ENCODE results near the gene SLC25A10.
"Not testable (repeated sequence)": the region's sequence is repeated elsewhere in the genome, so short reads cannot be mapped to it uniquely, and the experiment has no call there.

Gene SLC25A10

GRCh38 chr17:81711814-81712467, at the start of gene SLC25A10:
Gene SLC25A10, plus strand, starts transcription at chr17:81712284. Its CDS starts 143 bp downstream, at chr17:81712427.
- peak; percentile 72 for DNase-seq

- DNase-seq = no peak
Observed at GRCh38 chr17:81664051-81664470, 48.0 kb upstream of the SLC25A10 start.

- no peak for DNase-seq
Observed at GRCh38 chr17:81665205-81666091, 46.6 kb upstream of the SLC25A10 start.

GRCh38 chr17:81666092-81666341, 46.1 kb upstream of the SLC25A10 start:
- no peak for DNase-seq

- peak; percentile 87 for DNase-seq
Observed at GRCh38 chr17:81666342-81667191, 45.5 kb upstream of the SLC25A10 start, which contains the start of the genes CCDC137 and OXLD1. Gene CCDC137, plus strand, starts transcription at chr17:81666737. Its CDS starts 30 bp downstream, at chr17:81666767. Gene OXLD1, minus strand, starts transcription at chr17:81666605. Its CDS starts 28 bp downstream, at chr17:81666577.

- DNase-seq = no peak
Observed at GRCh38 chr17:81667754-81668153, 44.3 kb upstream of the SLC25A10 start.

- no peak for DNase-seq
Observed at GRCh38 chr17:81672504-81672903, 39.6 kb upstream of the SLC25A10 start.

- no peak for DNase-seq
Observed at GRCh38 chr17:81672954-81673353, 39.1 kb upstream of the SLC25A10 start.

GRCh38 chr17:81673561-81674258, 38.4 kb upstream of the SLC25A10 start:
- DNase-seq = no peak

- not testable (repeated sequence) for DNase-seq
Observed at GRCh38 chr17:81675515-81676221, 36.4 kb upstream of the SLC25A10 start.

- no peak for DNase-seq
Observed at GRCh38 chr17:81676906-81677305, 35.2 kb upstream of the SLC25A10 start.

- DNase-seq = no peak
Observed at GRCh38 chr17:81680150-81680549, 31.9 kb upstream of the SLC25A10 start.

GRCh38 chr17:81681672-81682071, 30.4 kb upstream of the SLC25A10 start:
- no peak for DNase-seq

GRCh38 chr17:81682565-81683207, 29.4 kb upstream of the SLC25A10 start:
- DNase-seq = no peak

GRCh38 chr17:81683208-81683583, 28.9 kb upstream of the SLC25A10 start:
- no peak for DNase-seq

- peak; percentile 96 for DNase-seq
Observed at GRCh38 chr17:81683584-81684441, 28.3 kb upstream of the SLC25A10 start, which contains the start of the genes ARL16 and HGS. Gene ARL16, minus strand, starts transcription at chr17:81683797. Its CDS starts 44 bp downstream, at chr17:81683753. Gene HGS, plus strand, starts transcription at chr17:81684011. Its CDS starts 56 bp downstream, at chr17:81684067.

GRCh38 chr17:81684442-81684911, 27.6 kb upstream of the SLC25A10 start:
- DNase-seq = no peak

- no peak for DNase-seq
Observed at GRCh38 chr17:81685108-81685507, 27.0 kb upstream of the SLC25A10 start.

GRCh38 chr17:81686614-81687013, 25.5 kb upstream of the SLC25A10 start:
- no peak for DNase-seq
